ENCODE measurements around the gene ANKS1B.
"Not testable (repeated sequence)": the region's sequence is repeated elsewhere in the genome, so short reads cannot be mapped to it uniquely, and the experiment has no call there.

The ANKS1B gene

GRCh38 chr12:99059824-99060511 lies 924.8 kb downstream of the ANKS1B start:
- DNase-seq (ENCODE audit: low read depth, low spot score) = no peak

- no peak for DNase-seq (ENCODE audit: low read depth, low spot score)
Observed at GRCh38 chr12:99057670-99058069, 927.1 kb downstream of the ANKS1B start.

- no peak for DNase-seq (ENCODE audit: low read depth, low spot score)
Observed at GRCh38 chr12:99056186-99056585, 928.5 kb downstream of the ANKS1B start.

GRCh38 chr12:99055299-99055698 lies 929.4 kb downstream of the ANKS1B start:
- DNase-seq (ENCODE audit: low read depth, low spot score) = no peak

- no peak for DNase-seq (ENCODE audit: low read depth, low spot score)
Observed at GRCh38 chr12:99054601-99055128, 930.1 kb downstream of the ANKS1B start.

GRCh38 chr12:99053616-99054362 lies 930.9 kb downstream of the ANKS1B start:
- no peak for DNase-seq (ENCODE audit: low read depth, low spot score)

GRCh38 chr12:99049774-99050173 lies 935.0 kb downstream of the ANKS1B start:
- no peak for DNase-seq (ENCODE audit: low read depth, low spot score)

- DNase-seq (ENCODE audit: low read depth, low spot score) = no peak
Observed at GRCh38 chr12:99045158-99045557, 939.6 kb downstream of the ANKS1B start.

- peak; percentile 52 for DNase-seq (ENCODE audit: low read depth, low spot score)
Observed at GRCh38 chr12:99043319-99043914, 941.3 kb downstream of the ANKS1B start.

GRCh38 chr12:99042226-99042625 lies 942.5 kb downstream of the ANKS1B start:
- no peak for DNase-seq (ENCODE audit: low read depth, low spot score)

GRCh38 chr12:99039367-99040120 lies 945.2 kb downstream of the ANKS1B start:
- no peak for DNase-seq (ENCODE audit: low read depth, low spot score)

GRCh38 chr12:99036566-99036965 lies 948.2 kb downstream of the ANKS1B start:
- no peak for DNase-seq (ENCODE audit: low read depth, low spot score)

GRCh38 chr12:99035803-99036202 lies 948.9 kb downstream of the ANKS1B start:
- DNase-seq (ENCODE audit: low read depth, low spot score) = no peak

GRCh38 chr12:99034201-99034600 lies 950.5 kb downstream of the ANKS1B start:
- DNase-seq (ENCODE audit: low read depth, low spot score) = not testable (repeated sequence)

GRCh38 chr12:99029511-99030271 lies 955.0 kb downstream of the ANKS1B start:
- DNase-seq (ENCODE audit: low read depth, low spot score) = no peak

GRCh38 chr12:99027461-99027860 lies 957.3 kb downstream of the ANKS1B start:
- no peak for DNase-seq (ENCODE audit: low read depth, low spot score)

GRCh38 chr12:99027055-99027393 lies 957.7 kb downstream of the ANKS1B start:
- DNase-seq (ENCODE audit: low read depth, low spot score) = no peak

- no peak for DNase-seq (ENCODE audit: low read depth, low spot score)
Observed at GRCh38 chr12:99026332-99027054, 958.2 kb downstream of the ANKS1B start.

GRCh38 chr12:99024870-99025269 lies 959.9 kb downstream of the ANKS1B start:
- no peak for DNase-seq (ENCODE audit: low read depth, low spot score)

GRCh38 chr12:99024191-99024590 lies 960.5 kb downstream of the ANKS1B start:
- DNase-seq (ENCODE audit: low read depth, low spot score) = peak; percentile 3

Measured in smooth muscle cell of the brain vasculature (primary cell).